Lower leg skin (tissue), 4 donors: Measurements from ENCODE around the gene CSF1R. TPM values are rescaled to one million over a fixed set of nuclear protein-coding genes. Genes with fewer than 3 reads are reported as not detected.

Experiments used
- DNase-seq, 2 donors: peaks; one replicate each; pipeline ENCODE4 v3.0.0-alpha.2; 2019; ENCODE audit warnings: low spot score in 2 of 2
- H3K4me3 ChIP-seq: fragments of 200-600 bp; sonication (generic); 2 replicates; pipeline ENCODE4 v1.5.1; 2017; ENCODE audit warnings: mild to moderate bottlenecking, low read depth; ENCODE audit not compliant: poor library complexity, severe bottlenecking
- CTCF ChIP-seq, 3 donors: fragments of 450-650 bp; IDR thresholded peaks; one replicate each; pipeline ENCODE4 v1.5.1; 2016; ENCODE audit warnings: antibody characterized with exemption in 3 of 3, mild to moderate bottlenecking in 3 of 3, moderate library complexity in 2 of 3
- POLR2A ChIP-seq, 2 donors: fragments of 450-650 bp; IDR thresholded peaks; one replicate each; pipeline ENCODE4 v1.6.1; 2016 to 2017; ENCODE audit warnings: antibody characterized with exemption in 2 of 2, mild to moderate bottlenecking in 1 of 2, moderate library complexity in 1 of 2
- WGBS, 2 donors: methylation state at CpG; one replicate each; pipeline ENCODE4 v1.1.5; 2018; 5-methylcytosine and 5-hydroxymethylcytosine counted together
- intact Hi-C: fragments of 100-400 bp; cut with DNase I; formaldehyde crosslinking; loops from one replicate; pipeline ENCODE4 v1.15.0; 2023; ENCODE audit warnings: low total_unique reads
- total RNA-seq, 4 donors: library from RNA; depleted of rRNA; stranded (reverse); fragments of >200 nt; gene quantifications; one replicate each; pipeline ENCODE4 v1.1.0, GENCODE V29; 2016

The CSF1R gene
- total RNA-seq, 4 donors from 2014 or later, result 17.9 to 27.3 (median 23.9) TPM

- TF ChIP-seq POLR2A (IDR thresholded peaks at IDR 0.05) (no peak), CTCF (IDR thresholded peaks at IDR 0.05) (no peak)
- H3K4me3 ChIP-seq, result no peak overlapping the region
- 53 to 80% methylated on average over 4 of the region's 4 CpGs for whole genome bisulfite sequencing, 2 donors
- intact Hi-C loops, result no loop called here
- no peak for DNase-seq
Measured at GRCh38 chr5:150068472-150068871, 17.9 kb downstream of the CSF1R start.

DNA sequence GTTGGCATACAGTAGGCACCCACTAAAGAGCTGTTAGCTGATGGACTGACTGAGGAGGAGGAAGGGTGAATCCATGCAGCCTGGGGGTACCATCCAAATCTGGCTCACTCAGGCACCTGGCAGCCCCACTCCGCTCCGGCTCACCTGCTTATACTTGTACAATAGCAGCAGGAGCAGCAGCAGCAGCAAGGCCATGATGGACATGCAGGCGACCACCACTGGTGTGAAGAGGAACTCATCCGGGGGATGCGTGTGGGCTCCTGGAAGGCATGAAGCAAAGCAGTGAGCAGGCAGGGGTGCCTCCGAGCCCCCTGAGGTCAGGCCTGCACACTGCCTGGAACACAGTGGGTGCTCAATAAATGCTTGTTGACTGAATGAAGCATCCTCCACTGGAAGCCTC lies 18.3 kb downstream of the CSF1R start:
- TF ChIP-seq CTCF (IDR thresholded peaks at IDR 0.05), result no peak
- no peak for TF ChIP-seq POLR2A (IDR thresholded peaks at IDR 0.05)
- DNase-seq, result no peak
- WGBS, 2 donors, result 94% methylated on average over 6 of the region's 6 CpGs
- H3K4me3 ChIP-seq, result no peak overlapping the region
- intact Hi-C loops, result no loop called here

- intact Hi-C loops, result no loop called here
- no peak for DNase-seq
- 84 to 89% methylated on average over 6 of the region's 6 CpGs for WGBS, 2 donors
- no peak for TF ChIP-seq POLR2A (IDR thresholded peaks at IDR 0.05)
- H3K4me3 ChIP-seq, result no peak overlapping the region
Measured at GRCh38 chr5:150067405-150067960, 18.9 kb downstream of the CSF1R start.

DNA sequence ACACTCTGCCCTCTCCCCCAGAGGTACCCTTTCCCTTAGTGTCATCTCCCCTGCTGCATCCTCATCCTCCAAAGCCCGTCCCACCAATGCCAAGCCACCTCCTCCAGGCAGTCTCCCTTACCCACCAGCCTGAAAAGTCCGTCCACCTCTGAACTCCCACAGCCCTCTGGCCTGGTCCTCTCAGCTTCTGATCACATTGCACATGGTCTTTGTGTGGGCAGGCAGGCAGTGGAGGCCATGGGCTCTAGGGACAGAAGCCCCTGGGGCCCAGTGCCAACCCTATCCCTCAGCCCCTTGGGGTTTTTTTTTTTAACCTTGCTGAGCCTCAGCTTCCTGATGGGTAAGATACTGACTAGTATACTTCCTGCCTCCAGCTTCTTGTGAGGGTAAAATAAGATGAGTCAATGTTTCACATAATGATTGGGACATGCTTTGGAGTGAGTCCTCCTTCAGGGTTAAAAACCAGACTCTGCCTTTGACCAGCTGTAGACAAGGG lies 19.4 kb downstream of the CSF1R start:
- 90 to 92% methylated on average over 2 of the region's 2 CpGs for WGBS, 2 donors
- intact Hi-C loops, result no loop called here
- no peak for DNase-seq

DNA sequence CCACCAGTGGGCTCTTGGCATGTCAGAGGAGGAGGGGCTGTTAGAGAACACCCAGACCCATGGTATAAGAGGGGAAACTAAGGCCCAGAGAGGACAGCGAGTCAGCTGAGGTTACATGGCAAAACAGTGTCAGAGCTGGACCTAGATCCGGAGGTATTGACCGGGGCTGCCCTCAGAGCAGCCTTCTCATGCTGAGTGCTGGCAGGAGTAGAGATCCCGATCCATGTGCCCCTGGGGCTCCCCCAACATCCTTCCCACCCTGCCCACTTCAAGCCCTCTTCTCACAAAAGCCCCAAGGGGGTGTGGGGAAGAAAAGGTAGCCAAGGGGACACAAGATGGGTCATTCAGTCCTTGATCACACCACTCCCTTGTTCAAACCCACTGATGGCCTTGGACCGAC lies 19.9 kb downstream of the CSF1R start:
- no peak overlapping the region for H3K4me3 ChIP-seq
- intact Hi-C loops, result no loop called here
- no peak for TF ChIP-seq CTCF (IDR thresholded peaks at IDR 0.05)
- no peak for TF ChIP-seq POLR2A (IDR thresholded peaks at IDR 0.05)
- DNase-seq, result no peak
- WGBS, 2 donors, result 90 to 95% methylated on average over 5 of the region's 5 CpGs

More for the DNA sequence above, 19.4 kb downstream of the CSF1R start:
- TF ChIP-seq CTCF (IDR thresholded peaks at IDR 0.05) (no peak), POLR2A (IDR thresholded peaks at IDR 0.05) (no peak)
- H3K4me3 ChIP-seq, result no peak overlapping the region

DNA sequence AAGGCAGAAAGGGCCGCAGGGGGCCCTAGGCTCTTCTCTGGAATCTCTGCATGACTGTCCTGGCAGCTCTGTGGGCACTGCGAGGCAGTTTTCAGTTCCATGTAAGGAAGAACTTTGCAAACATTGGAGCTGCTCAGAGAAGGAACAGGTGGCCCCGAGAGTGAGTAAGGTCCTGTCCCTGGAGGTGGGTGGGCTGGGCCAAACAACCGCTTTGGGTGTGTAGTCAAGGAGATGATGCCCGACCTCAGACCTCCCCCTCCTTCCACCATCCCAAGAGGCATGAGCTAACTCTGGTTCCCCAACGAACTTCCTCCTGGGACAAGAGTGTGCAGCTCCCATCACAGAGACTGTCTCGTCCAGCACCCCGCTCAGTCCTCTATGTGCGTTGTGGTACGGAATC lies 20.5 kb downstream of the CSF1R start:
- no peak for DNase-seq
- TF ChIP-seq CTCF (IDR thresholded peaks at IDR 0.05) (no peak), POLR2A (IDR thresholded peaks at IDR 0.05) (no peak)
- H3K4me3 ChIP-seq, result no peak overlapping the region
- intact Hi-C loops, result no loop called here
- 58 to 72% methylated on average over 10 of the region's 10 CpGs for WGBS, 2 donors
